CD4-positive, alpha-beta T cell (primary cell): ENCODE measurements around the gene MYADM. TPM values are rescaled to one million over a fixed set of nuclear protein-coding genes. Genes with fewer than 3 reads are reported as not detected.

ENCODE experiments used
- ATAC-seq: fragments of 200-7000 bp; cut with Tn5 transposase; one replicate; pipeline ENCODE4 v1.10.0; 2022; ENCODE audit warnings: mild to moderate bottlenecking; ENCODE audit not compliant: poor library complexity
- CTCF ChIA-PET: fragments of 350-600 bp; sonication (Branson Sonifier 250); formaldehyde crosslinking; loops from one replicate; lab custom pipeline; 2021; ENCODE audit warnings: antibody characterized with exemption, inconsistent platforms; lab: Charles Lee
- POLR2A ChIA-PET: fragments of 350-600 bp; sonication (Branson Sonifier 250); formaldehyde crosslinking; loops from one replicate; lab custom pipeline; 2021; ENCODE audit warnings: antibody characterized with exemption, inconsistent platforms; lab: Charles Lee
- DNase-seq, 14 experiments: peaks; one replicate each; pipeline ENCODE4 v3.0.0-alpha.2; 2013 to 2020; ENCODE audit warnings: mixed read lengths in 2 of 14
- H3K27ac ChIP-seq, 2 donors: one replicate each; pipeline versions ENCODE4 v1.5.1 to v1.7.0; 2013; ENCODE audit warnings: low read length in 2 of 2, low read depth in 1 of 2, mild to moderate bottlenecking in 1 of 2
- H3K27me3 ChIP-seq, 2 experiments: 1 replicate in 1 of 2; 2 replicates in 1 of 2; pipeline versions ENCODE4 v1.6.1 to v1.7.0; 2013; ENCODE audit warnings: low read length in 2 of 2, control low read depth in 1 of 2, mild to moderate bottlenecking in 1 of 2, moderate library complexity in 1 of 2; ENCODE audit not compliant: insufficient read depth in 2 of 2, control insufficient read depth in 1 of 2
- H3K36me3 ChIP-seq: one replicate; pipeline ENCODE4 v1.6.1; 2013; ENCODE audit warnings: low read length, control low read depth; ENCODE audit not compliant: insufficient read depth
- H3K4me1 ChIP-seq: one replicate; pipeline ENCODE4 v1.6.1; 2013; ENCODE audit warnings: low read length, control low read depth; ENCODE audit not compliant: insufficient read depth
- H3K4me3 ChIP-seq: one replicate; pipeline ENCODE4 v1.5.1; 2013; ENCODE audit warnings: mild to moderate bottlenecking, low read length, moderate library complexity
- H3K9me3 ChIP-seq, 2 experiments: 1 replicate in 1 of 2; 2 replicates in 1 of 2; pipeline versions ENCODE4 v1.6.1 to v1.7.0; 2013; ENCODE audit warnings: low read length in 2 of 2, mild to moderate bottlenecking in 2 of 2, control low read depth in 1 of 2, moderate library complexity in 1 of 2; ENCODE audit not compliant: control insufficient read depth in 1 of 2, insufficient read depth in 1 of 2
- H3K27ac Mint-ChIP-seq: one replicate; pipeline ENCODE4 v1.8.0; 2020; ENCODE audit warnings: mixed read lengths
- H3K27me3 Mint-ChIP-seq: one replicate; pipeline ENCODE4 v1.8.0; 2021; ENCODE audit warnings: mixed read lengths
- H3K36me3 Mint-ChIP-seq: one replicate; pipeline ENCODE4 v1.8.0; 2021; ENCODE audit warnings: low read depth, mixed read lengths
- H3K4me1 Mint-ChIP-seq: one replicate; pipeline ENCODE4 v1.8.0; 2021; ENCODE audit warnings: low read depth, mixed read lengths
- H3K4me3 Mint-ChIP-seq: one replicate; pipeline ENCODE4 v1.8.0; 2020; ENCODE audit warnings: mild to moderate bottlenecking, mixed read lengths
- H3K9me3 Mint-ChIP-seq: one replicate; pipeline ENCODE4 v1.8.0; 2020; ENCODE audit warnings: mixed read lengths
- CTCF ChIP-seq: fragments of 200-600 bp; IDR thresholded peaks from one replicate; pipeline ENCODE4 v1.8.0; 2022; ENCODE audit warnings: antibody characterized with exemption, mild to moderate bottlenecking
- intact Hi-C, 2 experiments: fragments of 100-400 bp; cut with DNase I in 1 of 2; cut with micrococcal nuclease in 1 of 2; formaldehyde crosslinking; loops; one replicate each; pipeline versions ENCODE4 v1.15.1 to v1.9.0; 2023 to 2025; cut with DNase I, micrococcal nuclease
- total RNA-seq, 174 experiments: library from RNA in 2 of 174; stranded (reverse) in 2 of 174; gene quantifications; one replicate each; pipeline ENCODE4 v1.2.3 and lab custom pipeline; 2021 to 2026

The MYADM gene
- total RNA-seq, 2 experiments from 2014 or later, result 444 to 448 TPM

DNA sequence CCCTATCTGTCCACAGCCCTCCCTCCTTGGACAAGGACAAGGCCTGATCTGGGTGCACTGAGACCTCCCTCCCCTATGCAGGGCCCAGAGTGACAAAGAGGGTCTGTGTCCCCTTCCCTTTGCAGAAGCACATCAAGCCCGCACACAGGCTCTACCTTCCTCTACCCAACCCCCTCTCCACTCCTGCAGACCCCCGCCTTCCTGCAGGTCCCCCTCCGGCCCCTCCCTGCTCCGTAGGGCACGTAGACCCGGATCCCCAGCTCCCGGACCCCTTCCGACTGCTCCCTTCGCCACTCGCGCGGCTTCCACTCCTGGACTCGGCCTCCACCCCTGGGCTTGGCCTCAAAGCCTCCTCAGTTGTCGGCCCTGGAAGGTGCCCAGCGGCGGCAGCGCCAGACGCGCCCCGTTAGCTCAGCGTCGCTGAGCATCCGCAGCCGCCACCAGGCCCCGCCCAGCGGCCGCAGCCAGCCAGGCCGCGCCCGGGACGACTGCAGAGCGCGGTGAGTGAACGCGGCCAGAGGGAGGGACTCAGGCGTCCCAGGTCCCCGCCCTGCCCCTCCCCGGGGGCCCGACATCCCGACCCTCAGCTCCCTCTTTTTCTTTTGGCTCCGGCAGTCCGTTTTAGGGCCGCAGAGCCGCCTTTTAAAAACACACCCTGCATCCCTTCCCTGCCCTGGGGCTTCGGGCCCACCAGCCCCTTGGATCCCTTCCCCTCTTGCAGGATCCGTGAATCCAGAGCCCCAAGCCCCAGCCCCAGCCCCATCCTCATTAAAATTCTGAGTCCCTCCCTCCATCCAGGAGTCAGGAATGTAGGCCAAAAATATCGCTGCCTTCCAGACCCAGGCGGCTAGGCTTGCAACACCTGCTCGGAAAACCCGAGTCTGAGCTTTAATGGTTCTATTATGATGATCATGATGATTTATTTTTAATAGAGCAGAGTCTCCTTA, 1.5 kb upstream of the MYADM start:
- Histone ChIP-seq H3K4me1 (peaks cover 48% of the 10 kb centered on the region), H3K27me3 (no peaks in the 10 kb centered on the region), H3K27ac (peak overlapping the region; percentile 95 to 100), H3K9me3 (no peaks in the 10 kb centered on the region), H3K4me3 (peak overlapping the region; percentile 100), H3K36me3 (peaks cover 6% of the 10 kb centered on the region)
- H3K36me3 Mint-ChIP-seq, result peaks cover 29% of the 10 kb centered on the region
- CTCF ChIA-PET, result interaction anchor here (0.8 to 3.0 kb wide), 6 partner anchors 16 to 302 kb away, joined by 3 to 17 read pairs (median 3); partner anchors contain the start of gene PRKCG
- peak overlapping the region; percentile 99 for H3K27ac Mint-ChIP-seq
- POLR2A ChIA-PET, result interaction anchor here (0.8 to 3.8 kb wide), 8 partner anchors 9 to 271 kb away, joined by 3 to 71 read pairs (median 4); partner anchors contain the start of genes CNOT3 and PRKCG
- peak overlapping the region; percentile 99 for H3K4me3 Mint-ChIP-seq
- DNase-seq (peak; percentile 27 to 91 (median 67)), ATAC-seq (peak; percentile 9)
- intact Hi-C loops, result loop anchor here (2.0 to 10.0 kb wide), 8 partner anchors 17 to 599 kb away; partner anchors contain the start of genes LENG9 (in 2 of the 2), NDUFA3 (in 2 of the 2), OSCAR (in 1 of the 2) and PRKCG (in 1 of the 2)
- H3K4me1 Mint-ChIP-seq, result peaks cover 39% of the 10 kb centered on the region
- no peaks in the 10 kb centered on the region for H3K27me3 Mint-ChIP-seq
- no peak for TF ChIP-seq CTCF
- H3K9me3 Mint-ChIP-seq, result no peaks in the 10 kb centered on the region

DNA sequence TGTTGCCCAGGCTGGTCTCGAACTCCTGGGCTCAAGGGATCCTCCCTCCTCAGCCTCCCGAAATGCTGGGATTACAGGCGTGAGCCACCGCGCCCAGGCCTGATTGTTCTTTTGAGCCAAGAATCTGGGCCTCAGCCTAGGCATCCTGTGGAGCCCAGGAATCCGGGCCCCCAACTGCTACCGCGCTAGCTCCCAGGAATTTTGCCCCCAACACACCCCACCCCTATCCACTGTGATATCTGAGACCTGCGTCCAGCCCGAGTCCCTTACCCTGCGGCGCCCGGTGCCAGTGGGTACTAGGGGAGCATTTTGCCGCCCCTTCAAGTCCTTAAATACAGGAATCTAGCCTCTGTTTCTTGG, 838 bp upstream of the MYADM start:
- Histone ChIP-seq H3K4me1 (peaks cover 53% of the 10 kb centered on the region), H3K27me3 (no peaks in the 10 kb centered on the region), H3K9me3 (no peaks in the 10 kb centered on the region), H3K4me3 (peak overlapping the region; percentile 100), H3K27ac (peak overlapping the region; percentile 95 to 100), H3K36me3 (peaks cover 6% of the 10 kb centered on the region)
- Mint-ChIP-seq H3K4me3 (peak overlapping the region; percentile 99), H3K9me3 (no peaks in the 10 kb centered on the region), H3K27ac (peak overlapping the region; percentile 99), H3K36me3 (peaks cover 34% of the 10 kb centered on the region), H3K4me1 (peaks cover 45% of the 10 kb centered on the region), H3K27me3 (no peaks in the 10 kb centered on the region)
- ChIA-PET CTCF (interaction anchor here (1.0 to 3.0 kb wide), 4 partner anchors 15 to 157 kb away, joined by 3 to 17 read pairs (median 4); partner anchors contain the start of gene PRKCG), POLR2A (interaction anchor here (0.6 to 3.8 kb wide), 15 partner anchors 8 to 1677 kb away, joined by 3 to 71 read pairs (median 4); partner anchors contain the start of genes LENG8, MBOAT7, PPP2R1A and PRKCG)
- intact Hi-C loops, result loop anchor here (1.0 to 10.0 kb wide), 9 partner anchors 15 to 598 kb away; partner anchors contain the start of genes LENG9 (in 2 of the 2), NDUFA3 (in 2 of the 2), OSCAR (in 1 of the 2) and PRKCG (in 1 of the 2)
- no peak for DNase-seq
- no peak for ATAC-seq
- no peak for TF ChIP-seq CTCF
